Stimulated activated CD4-positive, alpha-beta T cell treated with anti-CD3 and anti-CD28 coated beads, Interleukin-1b, Interleukin-23, amount 100 ng/mL, for 1 hour (primary cell): ENCODE results near the gene PPP1CB.
"Not testable (repeated sequence)": the region's sequence is repeated elsewhere in the genome, so short reads cannot be mapped to it uniquely, and the experiment has no call there.

ENCODE experiments used
- DNase-seq, 2 donors: peaks; one replicate each; pipeline ENCODE4 v3.0.0-alpha.2; 2020; ENCODE audit warnings: low read depth in 2 of 2

The PPP1CB gene

DNA sequence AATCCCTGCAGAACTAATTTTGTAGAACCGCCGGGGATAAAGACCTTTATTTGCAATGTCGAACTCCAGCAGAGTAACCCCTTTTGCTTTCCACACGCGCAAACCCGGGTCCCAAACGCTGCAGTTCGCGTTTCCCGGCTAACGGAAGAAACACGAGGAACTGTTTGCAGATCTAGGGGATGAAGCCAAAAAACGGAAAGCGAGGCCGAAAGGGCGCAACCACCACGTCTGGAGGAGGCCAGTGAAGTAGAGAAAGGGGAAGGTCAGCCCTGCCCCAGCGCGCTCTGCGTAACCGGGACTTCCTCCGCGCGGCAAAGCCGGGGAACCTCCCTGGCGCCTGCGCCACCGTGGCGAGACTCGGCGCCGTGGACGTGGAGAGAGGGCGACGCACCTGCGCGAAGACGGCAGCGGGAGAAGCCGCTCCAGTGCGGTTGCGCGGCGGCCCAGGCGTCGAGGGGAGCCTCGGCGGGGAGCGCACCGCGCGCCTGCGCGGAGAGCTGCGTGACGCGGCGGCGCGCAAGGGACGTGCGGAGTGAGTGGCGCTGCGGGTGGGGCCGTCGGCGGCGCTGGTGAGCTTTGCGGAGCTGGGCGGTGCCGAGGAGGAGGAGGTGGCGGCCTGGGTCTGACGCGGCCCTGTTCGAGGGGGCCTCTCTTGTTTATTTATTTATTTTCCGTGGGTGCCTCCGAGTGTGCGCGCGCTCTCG, at the start of gene PPP1CB:
Gene PPP1CB (plus strand): TSS at position 579 of the 704 bp plus-strand sequence. CDS start 295 bp downstream, outside the sequence.
- peak; percentile 86 to 92 for DNase-seq

DNA sequence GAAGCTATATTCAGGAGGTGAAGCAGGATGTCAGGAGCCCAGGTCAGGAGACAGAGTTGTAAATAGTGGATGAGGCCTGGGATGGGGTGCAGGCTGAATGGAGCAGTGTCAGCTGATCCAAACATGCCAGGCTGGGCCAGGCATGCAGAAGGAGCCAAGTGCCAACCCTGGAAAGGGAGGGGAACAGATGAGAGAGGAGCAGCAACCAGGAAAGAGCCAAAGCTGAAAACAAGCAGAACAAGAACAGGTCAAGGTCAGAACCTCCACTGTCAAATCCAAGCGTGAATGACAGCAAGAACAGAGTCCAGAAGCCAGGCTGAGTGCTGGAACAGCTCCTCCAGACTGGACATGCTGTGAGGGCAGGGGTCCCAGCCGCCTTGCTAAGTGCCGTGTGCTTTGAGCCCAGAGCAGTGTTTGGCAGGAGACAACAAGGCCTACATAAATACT, 49.2 kb upstream of the PPP1CB start:
- no peak for DNase-seq

DNA sequence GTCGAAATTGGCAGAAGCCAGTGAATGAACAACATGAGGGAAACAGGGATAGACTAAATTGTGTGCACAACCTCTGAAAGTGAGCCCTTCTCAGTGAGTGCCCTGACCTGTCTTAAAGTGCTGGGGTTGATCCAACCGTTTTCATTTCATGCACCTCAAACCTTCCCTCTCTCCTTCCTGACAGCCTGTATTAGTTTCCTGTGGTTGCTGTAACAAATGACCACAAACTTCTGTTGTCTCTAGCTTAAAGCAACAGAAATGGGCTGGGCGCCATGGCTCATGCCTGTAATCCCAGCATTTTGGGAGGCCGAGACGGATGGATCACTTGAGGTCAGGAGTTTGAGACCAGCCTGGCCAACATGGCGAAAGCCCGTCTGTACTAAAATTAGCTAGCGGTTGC, 48.8 kb upstream of the PPP1CB start:
- DNase-seq: no peak

DNA sequence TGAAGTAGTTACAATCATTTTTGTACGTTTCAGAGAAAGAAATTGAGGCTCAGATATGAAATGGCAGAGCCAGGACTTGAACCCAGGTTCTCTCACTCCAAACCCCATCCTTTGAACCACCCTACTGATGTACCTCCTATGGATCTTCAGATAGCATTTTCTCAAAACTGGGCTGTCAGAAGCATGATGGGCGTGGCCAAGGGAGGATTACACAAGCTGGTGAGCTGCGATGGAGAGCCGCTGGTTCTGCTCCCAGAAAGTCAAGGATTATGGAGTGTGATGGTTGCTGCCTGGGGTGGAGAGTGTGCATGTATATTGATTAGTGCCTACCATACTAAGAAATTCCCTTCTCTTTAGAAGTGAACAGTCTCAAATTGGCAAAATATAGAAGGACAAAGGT, 47.0 kb upstream of the PPP1CB start:
- DNase-seq: no peak

DNA sequence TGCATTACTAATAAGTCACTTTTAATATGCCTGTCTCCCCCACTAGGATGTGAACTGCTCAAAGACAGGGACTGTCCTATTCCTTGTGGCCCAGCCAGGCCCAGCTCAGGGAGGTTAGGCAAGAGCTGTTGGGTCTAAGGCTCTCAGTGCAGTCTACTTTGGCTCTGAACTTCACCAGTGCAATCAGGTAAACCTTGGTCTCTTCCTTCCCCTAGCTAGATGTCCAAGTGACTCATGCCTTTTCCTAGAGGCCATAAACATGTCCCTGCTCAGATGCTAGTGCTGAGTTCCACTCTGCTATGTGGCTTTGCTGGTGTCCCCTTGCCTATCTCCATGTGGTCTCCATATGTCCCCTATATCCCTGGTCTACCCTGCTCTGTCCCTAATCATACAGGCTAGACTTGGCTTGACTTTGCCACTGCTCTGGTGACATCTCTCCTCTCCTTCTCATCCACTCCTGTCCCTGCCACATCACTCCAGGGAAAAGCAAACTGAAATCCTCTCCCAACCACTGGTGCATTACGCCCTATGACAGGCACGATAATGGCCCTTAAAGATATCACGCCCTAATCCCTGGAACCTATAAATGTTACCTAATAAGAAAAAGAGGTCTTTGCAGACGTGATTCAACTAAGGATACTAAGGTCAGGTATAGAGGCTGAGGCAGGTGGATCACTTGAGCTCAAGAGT, 45.7 kb upstream of the PPP1CB start:
- no peak for DNase-seq

DNA sequence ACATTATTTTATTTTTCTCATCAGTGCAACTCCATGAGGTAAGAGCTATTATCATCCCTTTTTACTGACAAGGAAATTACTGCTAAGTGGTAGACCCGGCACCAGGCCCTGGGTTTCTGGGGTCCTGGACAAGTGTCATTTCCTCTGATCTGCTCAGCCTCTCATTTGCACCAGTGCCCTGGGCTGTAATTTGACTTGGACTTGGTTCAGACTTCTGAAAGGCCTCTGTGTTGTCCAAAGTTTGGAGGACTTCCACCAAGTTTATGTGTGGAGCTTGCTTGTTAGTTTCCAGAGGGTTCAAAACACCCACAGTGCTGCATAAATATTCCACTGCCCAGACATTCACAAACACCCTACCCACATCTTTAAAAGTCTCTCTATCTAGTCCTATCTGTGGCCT, 44.0 kb upstream of the PPP1CB start:
- DNase-seq: no peak

DNA sequence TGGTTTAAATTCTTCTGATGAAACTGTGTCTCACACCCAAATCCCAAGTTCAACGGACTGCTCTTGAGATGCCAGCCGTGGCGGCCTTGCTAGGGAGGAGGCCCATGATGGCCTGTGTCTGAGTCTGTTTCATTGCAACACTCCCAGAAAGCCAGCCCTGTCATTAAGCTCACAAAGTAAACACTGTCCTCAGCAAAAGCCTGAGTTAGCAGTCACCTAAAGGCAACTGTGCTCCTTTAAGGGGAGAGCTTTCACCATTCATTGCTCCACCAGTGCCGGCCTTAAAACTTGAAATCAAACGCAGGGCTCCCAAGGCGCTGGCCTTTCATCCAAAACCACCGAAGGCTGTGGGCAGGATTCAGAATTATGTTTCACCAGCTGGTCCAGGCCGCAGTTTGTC, 42.5 kb upstream of the PPP1CB start:
- DNase-seq: no peak

DNA sequence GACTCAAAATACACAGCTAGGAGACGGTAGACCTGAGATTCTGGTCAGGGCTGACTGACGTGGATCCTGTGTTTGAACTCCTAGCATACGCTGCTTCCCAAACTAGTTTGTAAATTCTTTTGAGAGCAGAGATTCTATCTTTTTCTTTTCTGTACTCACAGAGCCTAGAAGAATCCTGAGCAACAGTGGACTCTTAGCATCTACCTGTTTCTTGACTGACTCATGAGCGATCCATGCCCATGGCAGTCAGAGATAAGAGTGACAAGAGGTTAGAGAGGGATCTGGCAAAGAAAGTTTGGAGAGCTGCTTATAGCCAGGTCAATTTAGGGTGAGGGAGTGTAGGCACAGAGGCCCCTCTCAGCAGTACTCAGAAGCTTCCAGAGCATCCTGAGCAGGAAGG, 41.1 kb upstream of the PPP1CB start:
- DNase-seq: no peak

DNA sequence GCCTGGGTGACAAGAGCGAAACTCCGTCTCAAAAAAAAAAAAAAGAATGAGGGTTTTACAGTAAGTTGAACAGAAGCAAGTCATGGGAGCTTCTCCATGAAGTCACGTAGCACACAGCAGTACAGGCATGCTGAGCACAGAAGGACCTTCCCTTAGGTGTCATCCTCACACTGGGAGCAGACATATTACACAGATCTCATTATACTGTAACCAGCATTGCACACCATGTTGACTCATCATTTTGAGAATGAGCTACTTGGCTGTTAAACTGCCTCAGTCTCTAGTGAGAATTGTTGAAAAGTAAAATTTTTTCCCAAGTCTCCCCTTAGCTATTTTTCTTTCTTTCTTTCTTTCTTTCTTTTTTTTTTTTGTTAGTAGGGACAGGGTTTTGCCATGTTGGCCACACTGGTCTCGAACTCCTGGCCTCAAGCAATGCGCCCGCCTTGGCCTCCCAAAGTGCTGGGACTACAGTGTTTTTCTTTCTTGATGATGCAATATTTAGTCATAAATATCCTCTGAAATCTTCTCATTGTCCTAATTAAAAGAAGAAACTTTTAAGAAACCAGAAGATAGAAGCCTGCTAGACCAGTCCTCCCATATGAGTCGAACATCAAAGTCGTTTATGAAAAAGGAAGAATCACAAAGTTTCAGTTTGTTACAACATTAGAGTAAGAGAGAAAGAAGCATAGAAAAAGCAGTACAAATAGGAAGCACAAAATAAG, 37.9 kb upstream of the PPP1CB start:
- no peak for DNase-seq

DNA sequence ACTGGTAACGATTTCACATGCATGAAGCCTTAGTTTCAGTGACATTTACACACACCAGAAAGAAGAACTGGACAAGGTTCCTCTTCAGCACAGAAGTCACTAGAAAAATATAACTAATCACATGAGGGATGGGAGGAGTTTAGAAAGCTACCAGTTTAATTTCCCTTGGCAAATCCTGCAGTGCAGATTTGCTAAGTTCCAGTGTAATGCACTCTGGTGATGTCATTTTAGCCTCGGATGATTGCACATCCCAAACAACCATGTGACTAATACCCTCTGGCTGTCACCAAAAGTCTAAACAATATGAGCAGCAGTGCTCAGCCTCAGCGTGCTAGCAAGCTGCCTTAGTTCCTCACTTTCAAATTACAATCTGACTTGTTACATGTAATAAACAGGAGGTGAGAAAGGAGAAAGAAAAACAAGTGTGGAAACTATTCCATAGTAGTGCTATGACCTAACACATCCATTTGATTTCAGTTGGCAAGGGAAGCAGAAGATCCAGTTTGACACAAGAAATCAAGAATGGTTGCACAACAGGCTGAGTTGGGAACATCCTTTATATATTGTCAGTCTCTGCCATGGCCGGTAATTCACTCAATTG, 35.3 kb upstream of the PPP1CB start:
- DNase-seq: no peak

DNA sequence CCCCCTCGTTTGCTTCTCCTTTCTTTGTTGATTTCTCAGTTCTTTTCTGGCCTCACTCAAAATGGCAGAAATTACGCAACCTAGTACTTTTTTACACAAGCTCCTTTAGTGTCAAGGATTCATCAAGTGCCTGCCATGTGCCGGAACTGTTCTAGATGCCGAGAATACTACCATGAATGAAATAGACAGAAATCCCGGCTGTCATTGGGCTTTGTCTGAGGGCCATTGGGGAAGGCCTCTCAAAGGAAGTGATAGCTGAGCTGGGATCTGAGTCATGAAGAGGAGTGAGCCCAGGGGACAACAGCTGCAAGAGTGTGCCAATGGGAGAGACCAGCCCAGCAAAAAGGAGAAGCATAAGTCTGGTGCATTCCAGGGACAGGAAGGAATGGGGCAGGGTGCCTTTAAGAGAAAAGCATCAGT, 34.3 kb upstream of the PPP1CB start:
- no peak for DNase-seq

DNA sequence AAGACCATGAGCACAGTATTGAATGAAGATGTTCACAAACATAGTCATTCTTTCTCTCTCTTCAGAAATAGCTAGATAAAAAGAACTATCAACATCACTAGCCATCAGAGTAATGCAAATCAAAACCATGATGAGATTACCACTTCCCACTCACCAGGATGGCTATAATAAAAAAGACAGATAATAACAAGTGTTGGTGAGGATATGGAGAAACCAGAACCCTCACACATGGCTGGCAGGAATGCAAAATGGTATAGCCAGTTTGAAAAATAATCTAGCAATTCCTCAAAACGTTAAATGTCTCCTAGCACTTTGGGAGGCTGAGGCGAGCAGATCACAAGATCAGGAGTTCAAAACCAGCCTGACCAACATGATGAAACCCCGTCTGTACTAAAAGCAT, 31.3 kb upstream of the PPP1CB start:
- no peak for DNase-seq

DNA sequence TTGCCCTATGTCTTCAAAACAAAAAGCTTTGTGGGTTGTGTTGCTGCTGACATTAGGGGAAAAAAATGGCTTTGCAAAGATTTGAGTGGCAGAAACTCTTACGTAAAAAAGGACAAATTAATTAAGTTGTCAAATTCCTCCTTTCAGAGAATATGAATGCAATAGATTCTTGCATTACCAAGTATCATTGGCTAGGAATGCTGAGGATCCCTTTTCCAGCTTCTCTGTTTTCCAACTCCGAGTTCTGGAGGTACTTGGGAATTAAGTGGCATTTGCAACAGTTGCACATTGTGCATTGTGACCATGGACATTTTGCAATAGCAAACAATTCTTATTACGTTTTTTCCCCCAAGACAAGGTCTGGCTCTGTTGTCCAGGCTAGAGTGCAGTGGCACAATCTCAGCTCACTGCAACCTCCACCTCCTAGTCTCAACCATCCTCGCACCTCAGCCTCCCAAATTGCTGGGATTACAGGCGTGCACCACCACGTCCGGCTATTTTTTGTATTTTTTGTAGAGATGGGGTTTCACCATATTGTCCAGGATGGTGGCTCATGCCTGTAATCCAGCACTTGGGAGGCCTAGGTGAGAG, 29.9 kb upstream of the PPP1CB start:
- no peak for DNase-seq

DNA sequence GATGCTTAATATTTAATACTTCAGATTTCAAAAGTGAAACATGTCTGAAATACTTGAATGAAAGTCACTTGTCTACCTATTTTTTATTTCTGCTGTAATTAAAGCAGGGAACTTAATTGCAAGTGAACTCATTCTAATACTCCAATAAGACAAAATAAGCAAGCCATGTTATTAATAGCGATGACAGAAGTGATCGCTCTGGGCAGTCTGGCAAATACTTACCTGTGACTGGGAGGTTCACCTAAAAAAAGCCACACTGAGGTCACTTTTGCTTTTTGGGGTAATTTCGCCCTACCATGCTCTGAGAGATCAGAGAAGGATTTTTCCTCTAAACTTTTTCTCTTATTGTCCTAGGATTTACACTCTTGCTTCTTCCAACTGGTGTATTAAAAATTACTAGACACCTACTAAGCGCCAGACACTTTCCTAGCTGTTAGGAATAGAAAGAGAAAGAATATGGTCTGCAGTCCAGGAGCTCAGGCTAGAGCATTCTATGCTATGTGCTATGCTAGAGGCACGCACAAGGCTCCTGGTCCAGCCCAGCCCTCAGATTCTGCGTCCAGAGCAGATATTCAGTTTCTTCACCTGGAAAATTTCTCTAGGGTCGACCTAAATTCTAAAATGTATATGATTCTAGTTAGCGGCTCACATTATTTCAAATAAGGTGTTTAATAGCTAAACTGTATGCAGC, 26.5 kb upstream of the PPP1CB start:
- no peak for DNase-seq

DNA sequence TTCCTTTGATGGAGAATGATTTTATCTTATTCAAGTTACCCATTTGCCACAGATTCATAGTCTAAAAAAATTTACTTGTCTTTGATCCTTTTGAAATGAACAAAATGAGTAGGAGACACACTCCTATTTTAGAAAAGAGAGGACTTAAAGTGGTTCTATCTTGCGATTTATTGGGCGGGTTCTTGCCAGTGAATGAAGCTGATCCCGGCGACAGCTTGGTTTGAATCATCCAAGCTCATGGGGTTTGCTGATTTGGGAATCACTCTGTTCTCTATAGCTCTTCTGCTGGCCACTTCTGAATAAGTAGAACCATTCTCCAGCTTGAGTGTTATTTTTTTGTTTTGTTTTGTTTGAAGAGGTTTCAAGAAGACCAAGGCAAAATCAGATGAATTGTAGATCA, 25.5 kb upstream of the PPP1CB start:
- DNase-seq: no peak

DNA sequence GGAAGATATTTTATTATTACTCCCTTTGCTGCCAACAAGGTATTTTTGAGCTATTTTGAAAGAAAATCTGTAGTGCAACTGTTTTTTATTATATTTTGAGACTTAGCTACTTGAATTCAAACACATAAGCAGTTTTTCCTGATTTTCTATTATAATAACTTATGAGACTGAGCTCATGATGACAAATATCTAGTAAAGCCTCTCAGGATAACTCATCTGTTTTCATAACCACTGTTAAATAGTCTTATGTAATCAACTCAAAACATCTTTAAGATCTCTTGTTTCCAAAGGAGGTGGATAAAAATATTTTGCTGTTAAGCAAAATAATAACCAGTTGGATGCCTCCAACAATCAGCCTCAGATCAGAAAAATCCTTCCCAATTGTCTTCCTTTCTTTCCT, 21.9 kb upstream of the PPP1CB start:
- no peak for DNase-seq

DNA sequence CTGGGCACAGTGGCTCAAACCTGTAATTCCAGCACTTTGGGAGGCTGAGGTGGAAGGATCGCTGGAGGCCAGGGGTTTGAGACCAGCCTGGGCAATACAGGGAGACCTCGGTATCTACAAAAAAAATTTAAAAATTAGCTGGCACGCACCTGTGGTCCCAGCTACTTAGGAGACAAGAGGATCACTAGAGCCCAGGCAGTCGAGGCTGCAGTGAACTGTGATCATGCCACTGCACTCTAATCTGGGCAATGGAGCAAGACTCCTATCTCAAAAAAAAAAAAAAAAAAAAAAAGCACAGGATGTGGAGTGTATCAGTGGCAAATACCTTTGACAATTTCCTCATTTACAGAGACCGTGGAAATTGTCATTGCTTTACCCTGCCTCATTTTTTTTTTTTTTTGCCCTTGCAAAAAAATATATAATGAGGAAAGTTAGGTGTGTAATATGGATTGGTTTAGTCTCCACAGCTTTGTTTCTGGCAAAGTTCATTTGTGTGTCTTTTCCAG, 20.9 kb upstream of the PPP1CB start:
- no peak for DNase-seq

DNA sequence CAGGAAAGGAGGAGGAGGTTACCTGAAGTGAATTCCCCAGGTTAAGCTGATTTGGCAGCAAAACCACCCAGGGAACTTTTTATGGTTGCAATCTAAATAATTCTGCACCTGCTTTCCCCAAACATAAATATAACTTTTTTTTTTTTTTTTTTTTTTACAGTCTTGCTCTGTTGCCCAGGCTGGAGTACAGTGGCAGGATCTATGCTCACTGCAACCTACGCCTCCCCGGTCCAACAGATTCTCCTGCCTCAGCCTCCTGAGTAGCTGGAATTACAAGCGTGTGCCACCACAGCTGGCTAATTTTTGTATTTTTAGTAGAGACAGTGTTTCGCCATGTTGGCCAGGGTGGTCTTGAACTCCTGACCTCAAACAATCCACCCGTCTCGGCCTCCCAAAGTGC, 16.1 kb upstream of the PPP1CB start:
- DNase-seq: no peak

DNA sequence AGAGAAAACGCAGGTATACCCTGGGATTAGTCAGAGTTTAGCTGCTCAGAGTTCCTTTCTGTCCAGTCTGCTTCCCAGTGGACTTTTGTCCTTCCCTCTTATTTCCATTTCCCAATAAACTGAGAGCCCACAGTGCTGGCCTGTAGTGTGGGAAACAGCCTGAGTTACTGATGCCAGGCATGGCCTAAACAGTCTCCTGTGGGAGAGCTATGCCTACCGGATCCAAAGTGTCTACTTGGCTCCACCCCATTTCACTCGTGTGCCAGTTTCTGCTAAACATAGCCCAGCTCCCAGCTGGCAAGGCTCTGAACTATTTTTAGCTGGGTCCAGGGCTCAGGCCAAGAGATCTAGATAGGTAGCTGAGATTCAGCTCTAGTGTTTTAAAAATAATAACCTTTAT, 15.6 kb upstream of the PPP1CB start:
- no peak for DNase-seq

DNA sequence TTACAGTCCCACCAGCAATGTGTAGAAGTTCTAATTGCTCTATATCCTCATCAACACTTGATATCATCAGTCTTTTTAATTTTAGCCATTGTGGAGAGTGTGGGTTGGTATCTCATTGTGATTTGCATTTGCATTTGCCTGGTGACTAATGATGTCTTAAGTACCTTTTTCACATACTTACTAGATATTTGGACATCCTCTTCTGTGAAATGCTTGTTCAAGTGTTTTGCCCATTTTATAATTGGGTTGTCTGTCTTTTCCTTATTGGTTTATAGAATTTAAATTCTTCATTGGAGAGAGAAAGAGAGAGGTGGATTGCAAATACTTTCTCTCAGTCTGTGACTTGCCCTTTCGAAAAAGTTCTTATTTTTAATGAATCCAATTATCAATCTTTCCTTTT, 14.0 kb upstream of the PPP1CB start:
- DNase-seq: no peak

DNA sequence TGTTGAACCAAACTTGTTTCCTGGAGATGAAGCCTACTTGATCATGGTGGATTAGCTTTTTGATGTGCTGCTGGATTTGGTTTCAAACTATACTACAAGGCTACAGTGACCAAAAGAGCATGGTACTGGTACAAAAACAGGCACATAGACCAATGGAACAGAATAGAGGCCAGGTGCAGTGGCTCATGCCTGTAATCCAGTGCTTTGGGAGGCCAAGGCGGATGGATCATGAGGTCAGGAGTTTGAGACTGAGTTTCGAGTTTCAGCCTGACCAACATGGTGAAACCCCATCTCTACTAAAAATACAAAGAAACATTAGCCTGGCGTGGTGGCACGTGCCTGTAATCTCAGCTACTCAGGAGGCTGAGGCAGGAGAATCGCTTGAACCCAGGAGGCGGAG, 9.0 kb upstream of the PPP1CB start:
- DNase-seq: not testable (repeated sequence)
